Right ventricle myocardium inferior (tissue), 1 donor: ENCODE measurements around the gene PICK1. TPM values are rescaled to one million over a fixed set of nuclear protein-coding genes. Genes with fewer than 3 reads are reported as not detected.
"Not testable (repeated sequence)": the region's sequence is repeated elsewhere in the genome, so short reads cannot be mapped to it uniquely, and the experiment has no call there.

Source experiments
- ATAC-seq: fragments of 200-7000 bp; cut with Tn5 transposase; one replicate; pipeline ENCODE4 v1.9.1; 2020; ENCODE audit warnings: mild to moderate bottlenecking, moderate library complexity
- DNase-seq: peaks from one replicate; pipeline ENCODE4 v3.0.0; 2021; ENCODE audit errors: missing footprints
- intact Hi-C: fragments of 100-400 bp; cut with DNase I; formaldehyde crosslinking; loops from one replicate; pipeline ENCODE4 v1.11.0; 2022
- total RNA-seq: library from RNA; stranded (reverse); fragmentation: NEBNext Ultra II Directional; extraction: Animal tissue kit (Norgen Biotek cat#: 25700); gene quantifications from one replicate; pipeline ENCODE4 v1.2.1, GENCODE V29; 2021
- donor health status: DM: no; HTN: yes; CAD: no; lungs with severe emphysema.

PICK1 gene
- total RNA-seq, 1 donor from 2014 or later, result 20.9 TPM

DNA sequence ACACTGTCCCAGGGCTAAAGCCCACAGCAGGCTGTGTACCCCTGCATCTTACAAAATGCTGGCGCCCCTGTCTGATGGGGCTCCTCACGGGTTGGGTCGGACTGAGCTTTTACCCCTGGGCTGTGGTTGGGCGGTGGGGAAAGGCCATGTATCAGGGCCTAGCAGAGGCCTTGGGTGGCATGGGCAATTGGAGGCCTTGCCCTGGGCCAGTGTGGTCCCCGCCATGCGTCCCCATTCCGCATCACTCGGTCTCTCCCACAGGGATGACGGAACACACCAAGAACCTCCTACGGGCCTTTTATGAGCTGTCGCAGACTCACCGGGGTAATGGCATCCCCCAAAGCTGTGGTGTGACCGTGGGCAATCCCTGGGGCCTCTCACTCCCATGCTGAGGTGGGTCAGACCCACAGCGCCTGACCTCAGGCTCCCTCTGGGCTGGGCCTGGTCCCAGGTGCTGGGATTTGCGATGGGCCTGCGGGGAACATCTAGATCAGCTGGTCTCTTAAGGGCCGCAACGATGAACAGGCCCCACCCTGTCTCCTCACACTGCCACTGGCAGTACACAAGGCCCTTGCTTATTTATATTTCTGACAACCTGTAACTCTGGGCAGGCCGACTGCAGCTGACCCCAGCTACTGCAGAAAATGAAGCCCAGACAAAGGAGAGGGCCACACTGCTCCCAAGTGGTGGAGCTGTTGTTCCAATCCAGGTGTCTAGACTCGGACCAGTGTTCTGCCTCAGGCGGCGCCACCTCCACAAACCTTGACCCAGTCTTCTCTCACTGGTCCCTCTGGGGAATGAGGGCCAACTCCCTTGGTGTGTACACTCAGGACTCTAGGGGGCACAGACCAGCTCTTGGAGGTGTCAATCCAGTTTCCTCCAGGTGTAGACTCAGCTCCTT lies 14.5 kb downstream of the PICK1 start:
- DNase-seq (no peak), ATAC-seq (no peak)
- intact Hi-C loops, result no loop called here

DNA sequence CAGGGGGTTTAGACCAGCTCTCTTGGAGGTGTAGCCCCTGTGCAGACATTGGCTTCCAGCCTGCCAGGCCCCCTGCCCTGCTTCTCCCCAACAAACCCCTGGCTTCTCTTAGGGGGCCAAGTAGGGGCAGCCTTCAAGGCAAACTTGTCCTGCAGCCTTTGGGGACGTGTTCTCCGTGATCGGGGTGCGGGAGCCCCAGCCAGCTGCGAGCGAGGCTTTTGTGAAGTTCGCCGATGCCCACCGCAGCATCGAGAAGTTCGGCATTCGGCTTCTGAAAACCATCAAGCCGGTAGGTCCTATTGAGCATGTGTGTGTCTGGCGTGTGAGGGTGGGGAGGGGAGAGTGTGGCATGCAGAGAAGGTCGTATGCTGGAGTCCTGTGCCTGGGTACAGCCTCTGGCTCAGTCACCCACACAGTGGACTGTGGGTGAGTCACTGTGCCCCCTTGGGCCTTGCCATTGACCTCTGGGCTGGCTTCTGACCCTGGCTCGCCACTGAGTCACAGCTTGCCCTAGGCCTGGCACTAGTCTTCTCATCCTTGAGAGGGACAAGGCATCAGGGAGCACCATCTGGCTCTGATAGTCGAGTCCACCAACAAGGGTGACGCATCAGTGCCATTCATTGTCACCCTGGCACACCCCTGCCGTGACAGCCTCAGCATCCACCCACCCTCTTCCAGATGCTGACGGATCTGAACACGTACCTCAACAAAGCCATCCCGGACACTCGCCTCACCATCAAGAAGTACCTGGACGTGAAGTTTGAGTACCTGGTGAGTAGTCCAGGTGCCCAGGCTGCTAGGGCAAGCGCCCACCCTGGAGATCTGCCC lies 15.3 kb downstream of the PICK1 start:
- DNase-seq, result no peak
- intact Hi-C loops, result no loop called here
- ATAC-seq, result no peak

DNA sequence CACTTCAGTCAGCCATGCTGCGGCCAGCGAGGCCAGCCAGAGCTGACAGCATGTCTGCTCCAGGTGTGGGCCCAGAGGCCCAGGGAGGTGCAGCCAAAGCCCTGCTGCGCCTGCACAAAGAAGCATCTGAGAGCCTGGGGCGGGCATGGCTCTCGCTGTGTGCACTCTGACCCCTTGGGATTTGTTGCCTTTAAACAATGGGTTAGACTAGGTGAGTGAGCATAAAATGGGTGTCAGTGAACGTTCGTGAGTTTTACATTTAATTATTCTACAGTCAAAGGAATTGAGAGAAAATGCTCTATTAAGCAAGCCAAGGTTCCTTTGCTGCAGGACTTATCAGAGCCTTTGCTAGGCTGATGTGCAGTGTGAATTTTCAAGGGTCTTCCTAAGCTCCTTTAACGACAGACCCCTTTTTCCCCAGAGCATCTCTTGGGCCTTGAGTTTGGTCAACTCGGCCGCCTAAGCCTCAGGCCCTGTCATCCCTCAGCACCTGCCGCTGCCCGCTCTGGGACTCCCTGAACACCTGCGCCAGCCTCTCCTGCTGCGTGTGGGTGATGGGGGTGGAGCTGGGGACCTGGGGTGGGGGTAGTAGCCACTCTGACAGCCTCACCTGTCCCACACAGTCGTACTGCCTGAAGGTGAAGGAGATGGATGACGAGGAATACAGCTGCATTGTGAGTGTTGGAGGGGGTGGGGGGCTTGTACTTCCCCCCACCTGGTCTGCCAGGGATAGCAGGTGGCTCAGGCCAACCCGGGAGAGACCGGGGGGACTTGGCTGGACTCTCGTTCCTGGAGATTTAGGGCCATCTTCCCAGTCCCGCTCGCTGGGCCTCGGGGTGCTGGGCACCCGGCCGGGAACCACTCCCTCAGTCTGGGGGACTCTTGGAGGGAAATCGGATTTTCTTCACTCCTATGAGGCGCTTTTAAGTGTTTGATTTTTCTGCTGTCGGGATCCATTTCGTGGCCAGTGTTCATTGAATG lies 16.2 kb downstream of the PICK1 start:
- DNase-seq (no peak), ATAC-seq (no peak)
- intact Hi-C loops, result no loop called here

DNA sequence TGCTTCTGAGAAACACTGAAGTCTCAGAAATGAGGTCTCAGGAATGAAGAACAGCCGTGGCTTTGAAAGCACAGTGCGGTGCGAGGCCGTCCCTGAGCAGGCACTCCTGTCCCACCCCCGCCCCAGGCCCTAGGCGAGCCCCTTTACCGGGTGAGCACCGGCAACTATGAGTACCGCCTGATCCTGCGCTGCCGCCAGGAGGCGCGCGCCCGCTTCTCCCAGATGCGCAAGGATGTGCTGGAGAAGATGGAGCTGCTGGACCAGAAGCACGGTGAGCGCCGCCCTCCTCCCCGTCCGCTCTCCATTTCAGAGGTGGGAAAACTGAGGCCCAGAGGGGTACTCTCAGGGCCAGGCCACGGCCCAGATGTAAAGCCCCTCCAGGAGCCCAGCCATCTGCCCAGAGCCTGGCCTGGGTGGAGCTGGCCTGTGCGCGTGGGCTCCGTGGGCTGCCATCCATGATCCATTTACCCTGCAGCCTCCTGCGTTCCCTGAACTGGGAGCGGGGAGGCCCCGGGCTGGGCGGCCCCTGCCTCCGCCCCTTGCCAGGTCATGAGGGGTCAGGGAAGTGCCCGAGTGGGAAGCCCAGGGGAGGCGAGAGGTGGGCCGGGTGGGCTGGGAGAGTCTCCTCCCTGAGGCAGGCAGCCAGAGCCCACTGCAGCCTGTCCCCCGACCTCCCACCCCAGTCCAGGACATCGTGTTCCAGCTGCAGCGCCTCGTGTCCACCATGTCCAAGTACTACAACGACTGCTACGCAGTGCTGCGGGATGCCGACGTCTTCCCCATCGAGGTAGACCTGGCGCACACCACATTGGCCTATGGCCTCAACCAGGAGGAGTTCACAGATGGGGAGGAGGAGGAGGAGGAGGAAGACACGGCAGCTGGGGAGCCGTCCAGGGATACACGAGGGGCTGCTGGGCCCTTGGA lies 17.2 kb downstream of the PICK1 start:
- intact Hi-C loops, result no loop called here
- ATAC-seq (no peak), DNase-seq (peak; percentile 37)

DNA sequence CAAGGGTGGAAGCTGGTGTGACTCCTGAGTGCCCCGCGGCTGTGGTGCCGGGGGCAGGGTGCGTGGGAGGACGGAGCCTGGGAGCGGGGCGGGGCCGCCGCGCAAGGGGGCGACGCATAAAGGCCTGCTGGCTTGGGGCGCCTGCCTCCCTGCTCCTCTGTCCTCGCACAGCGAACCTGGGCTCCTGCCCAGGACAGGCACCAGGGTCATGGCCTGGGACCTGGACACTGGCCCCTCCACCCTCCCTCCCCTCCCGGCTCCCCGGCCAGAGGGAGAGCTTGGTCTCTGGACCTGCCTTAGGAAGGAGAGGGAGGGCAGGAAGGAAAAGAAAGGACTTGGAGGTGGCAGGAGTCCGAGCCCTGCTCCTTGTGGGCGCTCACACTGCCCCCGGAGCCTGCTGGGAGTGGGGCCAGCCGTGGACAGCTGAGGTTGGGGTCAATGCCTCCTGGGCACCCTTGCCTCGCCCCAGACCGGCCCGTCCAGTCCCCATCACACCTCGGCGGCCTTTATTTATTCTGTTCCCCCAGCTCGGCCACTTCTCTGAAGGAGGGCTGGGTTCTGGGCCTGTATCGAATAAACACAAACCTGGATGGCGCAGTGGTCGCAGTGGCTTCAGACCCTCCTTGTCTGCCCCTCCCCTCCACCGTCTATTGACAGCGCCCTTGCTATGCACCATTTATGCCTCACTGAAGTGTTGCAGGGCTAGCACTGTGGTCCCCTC lies 18.1 kb downstream of the PICK1 start:
- peak; percentile 59 for DNase-seq
- intact Hi-C loops, result no loop called here
- no peak for ATAC-seq

DNA sequence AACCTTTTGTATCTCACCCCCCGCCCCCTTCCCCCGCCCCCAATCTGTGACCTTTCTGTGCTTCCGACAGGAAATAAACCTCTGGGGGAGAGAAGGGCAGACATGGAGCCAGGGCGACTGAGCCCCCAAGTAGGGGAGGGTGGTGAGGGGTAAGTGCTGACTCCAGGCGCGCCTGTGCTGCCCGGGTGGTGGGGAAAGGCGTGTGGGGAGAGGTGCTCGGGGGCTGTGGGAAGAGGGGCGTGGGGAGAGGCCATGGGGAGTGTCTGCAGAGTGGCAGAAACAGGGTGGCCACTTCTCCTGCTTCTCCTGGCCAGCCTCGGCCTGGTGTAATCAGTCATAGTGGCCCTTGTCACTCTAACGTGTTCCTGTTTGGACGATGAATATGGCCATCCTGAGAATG lies 18.8 kb downstream of the PICK1 start:
- ATAC-seq (no peak), DNase-seq (no peak)
- intact Hi-C loops, result no loop called here

DNA sequence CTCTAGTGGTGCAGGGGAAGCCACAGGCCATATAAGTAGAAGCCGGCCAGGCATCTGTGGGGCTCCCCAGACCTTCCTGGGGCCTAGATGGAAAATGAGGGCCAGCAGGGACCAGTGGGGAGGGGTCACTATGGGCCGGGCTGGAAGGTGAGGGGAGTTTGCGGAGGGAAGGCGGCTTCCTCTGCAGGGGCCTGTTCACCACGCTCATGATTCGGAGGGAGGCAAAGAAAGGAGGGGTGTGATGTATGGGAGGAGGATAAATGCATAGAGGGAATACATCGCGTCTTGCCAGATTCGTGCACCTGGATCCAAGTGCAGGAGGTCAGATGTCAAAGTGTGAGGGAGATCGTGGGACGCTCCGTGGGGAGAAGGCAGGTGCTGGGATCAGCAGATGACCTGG lies 19.9 kb downstream of the PICK1 start:
- ATAC-seq, result no peak
- no peak for DNase-seq
- intact Hi-C loops, result no loop called here

DNA sequence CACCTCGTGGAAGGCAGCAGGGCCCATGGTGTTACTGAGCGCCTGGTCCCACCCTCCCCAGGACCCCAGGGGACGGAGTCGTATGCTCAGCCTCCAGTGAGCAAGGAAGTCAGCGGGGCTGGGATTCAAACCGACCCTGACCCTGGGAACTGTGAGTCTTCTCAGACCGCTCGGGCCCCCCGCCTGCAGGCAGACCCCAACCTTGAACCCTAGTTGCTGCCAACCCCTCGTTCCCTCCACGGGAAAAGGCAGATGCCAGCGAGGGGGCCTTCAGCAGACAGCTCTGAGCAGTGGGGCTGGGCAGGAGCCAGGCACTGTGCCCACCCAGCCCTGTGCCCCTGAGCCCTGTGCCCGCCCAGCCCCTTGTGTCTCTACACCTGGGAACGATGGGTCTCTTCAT lies 20.4 kb downstream of the PICK1 start:
- no peak for DNase-seq
- intact Hi-C loops, result no loop called here
- ATAC-seq, result no peak

DNA sequence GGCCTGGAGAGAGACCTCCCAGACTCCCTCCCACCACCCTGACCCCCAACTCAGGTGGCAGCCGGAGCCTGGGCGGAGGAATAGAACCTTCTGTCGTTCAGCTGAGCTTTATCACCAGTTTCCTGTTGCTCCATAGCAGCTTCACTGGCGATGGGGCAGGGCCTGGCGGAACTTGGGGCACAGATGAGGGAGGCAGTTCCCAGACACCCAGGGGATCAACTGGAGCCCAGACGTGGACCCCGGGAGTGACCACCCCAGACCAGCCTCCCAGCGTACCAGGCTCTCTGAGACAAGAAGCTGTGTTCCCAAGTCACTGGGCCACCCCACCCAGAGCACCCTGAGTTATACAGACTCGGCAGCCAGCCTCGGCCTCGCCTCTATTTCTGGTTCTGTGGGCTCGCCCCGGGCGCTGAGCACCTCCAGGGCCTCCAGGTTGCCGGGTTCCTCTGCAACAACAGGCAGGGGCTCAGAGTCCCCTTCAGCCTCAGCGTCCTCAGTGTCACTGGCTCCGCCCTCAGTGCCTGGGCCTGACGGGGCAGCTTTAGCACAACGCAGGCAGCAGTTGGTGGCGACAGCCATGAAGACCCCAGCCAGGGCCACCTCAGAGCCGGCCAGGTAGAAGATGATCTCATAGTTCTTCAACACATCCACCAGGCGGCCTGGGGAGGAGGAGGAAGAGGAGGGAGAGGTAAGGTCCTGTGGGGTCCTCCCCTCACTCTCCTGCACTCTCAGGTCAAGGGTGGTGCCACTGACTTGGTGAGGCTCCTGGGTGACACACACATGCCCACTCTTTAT lies 21.0 kb downstream of the PICK1 start:
- ATAC-seq (no peak), DNase-seq (peak; percentile 43)
- intact Hi-C loops, result no loop called here

DNA sequence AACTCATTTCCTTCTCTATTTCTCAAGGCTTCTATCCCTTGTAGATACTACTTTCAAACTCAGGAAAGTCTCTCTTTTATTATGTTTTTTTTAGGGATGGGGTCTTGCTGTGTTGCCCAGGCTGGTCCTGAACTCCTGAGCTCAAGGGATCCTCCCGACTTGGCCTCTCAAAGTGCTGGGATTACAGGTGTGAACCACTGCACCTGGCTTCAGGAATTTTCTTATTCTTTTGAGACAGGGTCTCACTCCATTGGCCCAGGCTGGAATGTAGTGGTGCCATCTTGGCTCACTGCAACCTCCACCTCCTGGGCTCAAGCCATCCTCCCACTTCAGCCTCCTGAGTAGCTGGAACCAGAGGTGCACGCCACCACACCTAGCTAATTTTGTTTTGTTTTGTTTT lies 22.0 kb downstream of the PICK1 start:
- DNase-seq, intact Hi-C loops, ATAC-seq: not testable (repeated sequence)

DNA sequence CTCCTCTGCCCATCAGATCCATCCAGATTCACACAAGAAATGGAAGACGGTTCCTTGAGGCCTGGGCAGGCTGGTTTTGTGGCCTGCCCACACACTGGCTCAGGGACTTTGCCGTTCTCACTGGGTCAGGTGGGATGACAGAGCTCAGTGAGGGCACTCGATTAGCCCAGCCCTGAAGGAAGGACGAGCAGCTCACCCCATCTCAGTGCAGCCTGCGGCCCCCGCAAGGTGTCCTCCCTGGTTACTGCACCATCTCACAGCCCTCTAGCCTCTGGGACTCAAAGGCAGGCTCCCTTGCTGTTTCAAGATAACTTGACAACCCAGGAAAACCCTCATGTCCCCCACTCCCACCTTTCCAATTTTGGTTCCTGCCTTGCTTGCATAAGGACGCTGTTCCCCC lies 22.6 kb downstream of the PICK1 start:
- ATAC-seq (no peak), DNase-seq (no peak)
- intact Hi-C loops, result no loop called here

DNA sequence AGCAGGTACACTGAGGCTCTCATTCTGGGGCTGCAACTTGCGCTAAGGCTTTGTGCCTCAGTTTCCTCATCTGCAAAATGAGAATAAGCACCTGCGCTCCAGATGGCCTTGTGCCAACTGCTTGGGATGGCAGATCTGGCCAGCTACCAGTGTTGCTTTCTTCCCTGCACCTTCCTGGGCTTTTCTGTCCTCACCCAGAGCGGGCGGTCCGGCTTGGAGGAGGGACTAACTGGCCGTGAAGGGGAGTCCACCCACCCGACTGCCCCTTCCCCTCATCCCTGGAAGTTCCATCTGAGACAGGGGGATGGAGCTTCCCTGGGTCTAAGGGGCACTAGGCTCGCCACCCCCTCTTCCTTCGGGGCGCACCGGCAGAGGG lies 23.3 kb downstream of the PICK1 start:
- DNase-seq (no peak), ATAC-seq (no peak)
- intact Hi-C loops, result no loop called here

DNA sequence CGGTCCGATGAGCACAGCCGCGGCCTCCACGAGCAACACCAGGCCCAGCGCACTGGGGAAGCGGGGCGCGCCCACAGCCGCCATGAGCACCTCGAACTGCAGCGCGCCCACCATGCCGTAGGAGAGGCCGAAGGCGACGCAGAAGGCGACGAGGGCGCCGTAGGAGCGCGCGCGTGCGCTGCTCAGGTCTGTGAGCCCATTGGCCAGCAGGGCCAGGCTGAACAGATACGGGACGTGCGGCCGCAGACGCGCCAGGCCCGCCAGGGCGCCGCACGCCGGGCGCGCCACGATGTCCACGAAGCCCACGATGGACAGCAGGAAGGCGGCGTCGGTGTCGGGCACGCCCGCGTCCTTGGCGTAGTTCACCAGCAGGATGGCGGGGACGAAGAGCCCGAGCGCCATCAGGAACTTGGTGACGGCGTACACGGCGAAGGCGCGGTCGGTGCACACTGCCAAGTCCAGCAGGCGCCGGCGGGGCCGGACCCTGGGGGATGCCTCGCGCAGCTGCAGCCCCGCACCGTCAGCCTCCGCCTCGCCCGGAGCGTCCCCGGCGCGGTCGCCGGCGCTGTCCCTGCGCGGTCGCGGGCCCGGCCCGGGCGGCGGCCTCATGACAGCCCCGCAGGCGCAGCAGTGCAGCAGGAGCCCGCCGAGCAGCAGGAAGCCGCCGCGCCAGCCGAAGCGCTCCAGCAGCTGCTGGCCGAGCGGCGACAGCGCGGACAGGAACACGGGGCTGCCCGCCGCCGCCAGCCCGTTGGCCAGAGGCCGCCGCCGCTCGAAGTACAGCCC lies 23.8 kb downstream of the PICK1 start:
- ATAC-seq (peak; percentile 72), DNase-seq (no peak)
- intact Hi-C loops, result no loop called here

DNA sequence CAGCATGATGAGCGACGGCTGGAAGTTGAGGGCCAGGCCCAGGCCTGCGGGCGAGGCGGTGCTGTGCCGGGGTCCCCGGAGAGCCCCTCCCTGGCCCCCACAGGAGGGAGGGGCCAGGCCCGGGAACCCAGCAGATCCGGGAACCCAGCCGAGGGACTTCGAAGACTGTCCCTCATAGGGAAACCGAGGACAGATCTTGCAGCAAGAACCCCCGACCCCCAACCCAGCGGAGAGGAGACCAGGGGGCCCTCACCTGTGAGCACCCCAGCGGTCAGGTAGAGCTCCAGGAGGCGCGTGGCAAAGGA lies 24.4 kb downstream of the PICK1 start:
- intact Hi-C loops, result no loop called here
- no peak for DNase-seq
- no peak for ATAC-seq

DNA sequence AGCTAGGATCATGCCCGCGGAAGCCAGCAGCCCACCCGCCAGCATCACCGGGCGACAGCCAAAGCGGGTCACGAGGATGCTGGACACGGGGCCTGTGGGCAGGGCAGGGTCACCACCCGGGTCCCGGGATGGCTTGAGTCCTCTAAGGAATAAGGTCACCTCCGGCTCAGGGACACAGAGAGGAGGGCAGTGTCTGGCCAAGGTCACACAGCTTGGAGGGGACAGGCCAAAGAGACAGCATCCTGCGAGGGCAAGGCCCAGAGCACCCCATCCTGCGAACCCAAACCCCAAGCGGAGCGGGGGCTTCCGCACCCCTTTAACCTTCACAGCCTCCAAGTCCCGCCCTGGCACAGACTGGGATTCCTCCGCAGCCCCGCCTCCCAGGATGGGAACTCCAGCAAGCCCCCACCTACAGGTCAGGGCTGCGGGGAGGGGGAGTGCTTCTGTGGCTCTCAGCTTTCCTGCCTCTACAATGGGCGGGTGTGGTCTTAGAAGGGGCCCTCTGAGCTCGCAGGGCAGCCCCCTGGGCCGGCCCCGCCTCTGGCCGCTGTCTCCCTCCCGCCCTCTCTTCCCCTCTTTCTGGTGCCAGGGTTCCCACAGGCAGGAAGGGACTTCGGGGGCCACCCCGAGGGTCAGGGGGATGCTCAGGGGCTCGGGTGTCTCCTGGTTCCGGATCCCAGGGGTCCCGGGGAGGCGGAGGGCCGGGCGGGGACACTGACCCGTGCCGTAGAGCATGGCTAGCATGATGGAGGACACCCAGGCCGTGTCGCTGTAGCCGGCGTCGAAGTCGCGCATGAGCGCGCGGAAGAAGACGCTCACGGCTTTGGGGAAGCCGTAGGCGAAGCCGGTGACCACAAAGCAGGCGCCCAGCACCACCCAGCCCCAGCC lies 25.0 kb downstream of the PICK1 start:
- ATAC-seq, result no peak
- no peak for DNase-seq
- intact Hi-C loops, result no loop called here
